ENCODE measurements around the gene TTC23L. TPM values are rescaled to one million over a fixed set of nuclear protein-coding genes. Genes with fewer than 3 reads are reported as not detected.
"Not testable (repeated sequence)": the region's sequence is repeated elsewhere in the genome, so short reads cannot be mapped to it uniquely, and the experiment has no call there.

The TTC23L gene
- total RNA-seq, 2 experiments from 2014 or later = not detected

- ATAC-seq (no peak), DNase-seq (no peak)
- ChIA-PET CTCF (interaction anchor here (1.0 kb wide), 1 partner anchor 98 kb away, joined by 3 read pairs; the partner anchor contains the start of genes BRIX1 and RAD1), POLR2A (no interaction called here)
- Mint-ChIP-seq H3K27ac (no peak overlapping the region), H3K9me3 (ENCODE audit: insufficient read depth) (no peaks in the 10 kb centered on the region), H3K27me3 (ENCODE audit: low read depth) (peaks cover 2% of the 10 kb centered on the region), H3K36me3 (ENCODE audit: low read depth) (no peaks in the 10 kb centered on the region), H3K4me1 (ENCODE audit: low read depth) (no peaks in the 10 kb centered on the region), H3K4me3 (no peak overlapping the region)
These were observed 21.2 kb upstream of the TTC23L start for GRCh38 chr5:34817558-34818351.

- H3K4me3 Mint-ChIP-seq = no peak overlapping the region
- ChIA-PET POLR2A (no interaction called here), CTCF (interaction anchor here (1.0 kb wide), 1 partner anchor 97 kb away, joined by 3 read pairs; the partner anchor contains the start of genes BRIX1 and RAD1)
- no peaks in the 10 kb centered on the region for H3K4me1 Mint-ChIP-seq (ENCODE audit: low read depth)
- no peak overlapping the region for H3K27ac Mint-ChIP-seq
- ATAC-seq = no peak
- no peaks in the 10 kb centered on the region for H3K9me3 Mint-ChIP-seq (ENCODE audit: insufficient read depth)
- no peaks in the 10 kb centered on the region for H3K36me3 Mint-ChIP-seq (ENCODE audit: low read depth)
- no peak for DNase-seq
- peaks cover 2% of the 10 kb centered on the region for H3K27me3 Mint-ChIP-seq (ENCODE audit: low read depth)
These were observed 20.2 kb upstream of the TTC23L start for GRCh38 chr5:34818717-34819116.

DNA sequence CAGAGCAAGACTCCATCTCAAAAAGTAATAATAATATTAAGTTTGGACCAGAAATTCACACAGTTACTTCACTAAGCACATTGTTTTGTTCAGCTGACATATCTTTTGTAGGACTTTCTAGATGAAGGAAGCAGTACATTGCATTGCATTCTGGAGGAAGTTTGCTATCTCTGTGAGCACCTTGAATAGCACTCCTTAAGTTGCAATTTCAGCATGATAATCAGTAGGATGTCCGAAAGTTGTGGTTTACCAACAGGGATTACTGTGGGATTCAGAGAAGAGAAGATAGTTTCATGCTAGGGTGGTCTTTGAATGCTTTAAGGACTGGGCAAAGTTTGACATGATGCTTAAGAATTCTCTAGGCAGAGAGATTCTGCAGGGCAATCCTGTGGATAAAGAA lies 18.4 kb upstream of the TTC23L start:
- H3K27ac Mint-ChIP-seq = no peak overlapping the region
- no peaks in the 10 kb centered on the region for H3K4me1 Mint-ChIP-seq (ENCODE audit: low read depth)
- H3K36me3 Mint-ChIP-seq (ENCODE audit: low read depth) = no peaks in the 10 kb centered on the region
- CTCF ChIA-PET = no interaction called here
- no peak overlapping the region for H3K4me3 Mint-ChIP-seq
- H3K27me3 Mint-ChIP-seq (ENCODE audit: low read depth) = no peaks in the 10 kb centered on the region
- DNase-seq (no peak), ATAC-seq (no peak)
- POLR2A ChIA-PET = no interaction called here
- no peaks in the 10 kb centered on the region for H3K9me3 Mint-ChIP-seq (ENCODE audit: insufficient read depth)

DNA sequence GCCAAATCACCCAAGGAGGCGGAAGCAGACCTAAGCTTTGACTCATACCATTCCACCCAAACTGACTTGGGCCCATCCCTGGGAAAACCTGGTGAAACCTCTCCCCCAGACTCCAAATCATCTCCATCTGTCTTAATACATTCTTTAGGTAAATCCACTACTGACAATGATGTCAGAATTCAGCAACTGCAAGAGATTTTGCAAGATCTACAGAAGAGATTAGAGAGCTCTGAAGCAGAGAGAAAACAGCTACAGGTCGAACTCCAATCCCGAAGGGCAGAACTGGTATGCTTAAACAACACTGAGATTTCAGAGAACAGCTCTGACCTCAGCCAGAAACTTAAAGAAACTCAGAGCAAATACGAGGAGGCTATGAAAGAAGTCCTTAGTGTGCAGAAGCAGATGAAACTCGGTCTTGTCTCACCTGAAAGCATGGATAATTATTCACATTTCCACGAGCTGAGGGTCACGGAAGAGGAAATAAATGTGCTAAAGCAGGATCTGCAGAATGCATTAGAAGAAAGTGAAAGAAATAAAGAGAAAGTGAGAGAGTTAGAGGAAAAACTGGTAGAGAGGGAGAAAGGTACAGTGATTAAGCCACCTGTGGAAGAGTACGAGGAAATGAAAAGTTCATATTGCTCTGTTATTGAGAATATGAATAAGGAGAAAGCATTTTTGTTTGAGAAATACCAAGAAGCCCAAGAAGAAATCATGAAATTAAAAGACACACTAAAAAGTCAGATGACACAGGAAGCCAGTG lies 15.8 kb upstream of the TTC23L start:
- Mint-ChIP-seq H3K4me1 (ENCODE audit: low read depth) (no peaks in the 10 kb centered on the region), H3K27me3 (ENCODE audit: low read depth) (no peaks in the 10 kb centered on the region), H3K36me3 (ENCODE audit: low read depth) (no peaks in the 10 kb centered on the region), H3K27ac (no peak overlapping the region), H3K9me3 (ENCODE audit: insufficient read depth) (no peaks in the 10 kb centered on the region), H3K4me3 (no peak overlapping the region)
- ChIA-PET POLR2A (no interaction called here), CTCF (interaction anchor here (1.3 kb wide), 1 partner anchor 181 kb away, joined by 3 read pairs; no protein-coding TSS in a partner anchor)
- no peak for ATAC-seq
- no peak for DNase-seq

DNA sequence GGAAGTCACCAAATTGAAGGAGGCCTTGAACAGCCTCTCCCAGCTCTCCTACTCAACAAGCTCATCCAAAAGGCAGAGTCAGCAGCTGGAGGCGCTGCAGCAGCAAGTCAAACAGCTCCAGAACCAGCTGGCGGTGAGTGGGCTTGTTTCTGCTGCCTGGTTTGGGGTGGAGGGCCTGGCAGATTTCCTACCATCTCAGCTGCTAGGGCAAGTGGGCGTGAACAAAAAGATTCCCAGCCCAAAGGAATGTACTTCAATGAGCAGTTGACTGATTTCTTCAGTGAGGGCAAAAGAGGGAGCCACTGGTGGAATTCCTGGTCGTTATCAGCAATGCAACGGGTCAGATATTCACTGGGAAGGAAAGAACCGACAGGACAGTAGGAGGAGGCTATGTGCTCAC lies 12.6 kb upstream of the TTC23L start:
- no peaks in the 10 kb centered on the region for H3K36me3 Mint-ChIP-seq (ENCODE audit: low read depth)
- H3K4me3 Mint-ChIP-seq = no peak overlapping the region
- no peaks in the 10 kb centered on the region for H3K27me3 Mint-ChIP-seq (ENCODE audit: low read depth)
- no peaks in the 10 kb centered on the region for H3K4me1 Mint-ChIP-seq (ENCODE audit: low read depth)
- POLR2A ChIA-PET = no interaction called here
- no peaks in the 10 kb centered on the region for H3K9me3 Mint-ChIP-seq (ENCODE audit: insufficient read depth)
- no peak for ATAC-seq
- DNase-seq = no peak
- H3K27ac Mint-ChIP-seq = no peak overlapping the region
- CTCF ChIA-PET = no interaction called here

- Mint-ChIP-seq H3K27ac (no peak overlapping the region), H3K27me3 (ENCODE audit: low read depth) (no peaks in the 10 kb centered on the region), H3K4me1 (ENCODE audit: low read depth) (no peaks in the 10 kb centered on the region), H3K36me3 (ENCODE audit: low read depth) (no peaks in the 10 kb centered on the region), H3K9me3 (ENCODE audit: insufficient read depth) (no peaks in the 10 kb centered on the region), H3K4me3 (no peak overlapping the region)
- no peak for DNase-seq
- ChIA-PET CTCF (no interaction called here), POLR2A (no interaction called here)
- ATAC-seq = no peak
These were observed 11.1 kb upstream of the TTC23L start for GRCh38 chr5:34827588-34828506.

- H3K36me3 Mint-ChIP-seq (ENCODE audit: low read depth); H3K9me3 Mint-ChIP-seq (ENCODE audit: insufficient read depth); DNase-seq; H3K4me1 Mint-ChIP-seq (ENCODE audit: low read depth); H3K27me3 Mint-ChIP-seq (ENCODE audit: low read depth); H3K4me3 Mint-ChIP-seq; H3K27ac Mint-ChIP-seq; CTCF ChIA-PET; POLR2A ChIA-PET; ATAC-seq: not testable (repeated sequence)
These were observed 8.1 kb upstream of the TTC23L start for GRCh38 chr5:34830827-34831226.

GRCh38 chr5:34831303-34831702 lies 7.7 kb upstream of the TTC23L start:
- Mint-ChIP-seq H3K9me3 (ENCODE audit: insufficient read depth) (no peaks in the 10 kb centered on the region), H3K27me3 (ENCODE audit: low read depth) (peaks cover 7% of the 10 kb centered on the region), H3K36me3 (ENCODE audit: low read depth) (no peaks in the 10 kb centered on the region), H3K4me3 (no peak overlapping the region), H3K4me1 (ENCODE audit: low read depth) (no peaks in the 10 kb centered on the region), H3K27ac (no peak overlapping the region)
- no peak for DNase-seq
- ATAC-seq = no peak
- CTCF ChIA-PET = no interaction called here
- POLR2A ChIA-PET = no interaction called here

DNA sequence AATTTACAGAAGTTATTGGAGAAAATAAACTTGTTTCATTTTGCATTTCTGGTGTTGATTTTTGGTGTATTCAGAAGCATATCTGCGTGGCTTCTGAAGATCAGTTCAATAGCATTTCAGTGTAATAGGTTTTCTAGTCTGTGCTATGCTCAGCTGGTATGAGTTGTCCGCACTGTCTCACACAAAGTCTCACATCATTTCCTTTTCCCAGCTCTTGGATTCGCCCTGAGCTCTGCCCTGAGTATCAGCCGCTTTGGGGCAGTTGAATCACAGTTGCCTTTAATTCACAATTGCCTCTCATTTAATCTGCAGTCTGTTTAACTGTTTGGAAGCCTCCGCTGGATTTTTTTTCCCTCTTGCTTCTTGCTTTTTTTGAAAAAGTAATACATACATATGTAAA lies 6.4 kb upstream of the TTC23L start:
- Mint-ChIP-seq H3K27me3 (ENCODE audit: low read depth) (peaks cover 7% of the 10 kb centered on the region), H3K36me3 (ENCODE audit: low read depth) (no peaks in the 10 kb centered on the region), H3K4me3 (no peak overlapping the region), H3K27ac (no peak overlapping the region), H3K4me1 (ENCODE audit: low read depth) (no peaks in the 10 kb centered on the region), H3K9me3 (ENCODE audit: insufficient read depth) (no peaks in the 10 kb centered on the region)
- DNase-seq = no peak
- ATAC-seq = no peak
- ChIA-PET POLR2A (no interaction called here), CTCF (no interaction called here)

DNA sequence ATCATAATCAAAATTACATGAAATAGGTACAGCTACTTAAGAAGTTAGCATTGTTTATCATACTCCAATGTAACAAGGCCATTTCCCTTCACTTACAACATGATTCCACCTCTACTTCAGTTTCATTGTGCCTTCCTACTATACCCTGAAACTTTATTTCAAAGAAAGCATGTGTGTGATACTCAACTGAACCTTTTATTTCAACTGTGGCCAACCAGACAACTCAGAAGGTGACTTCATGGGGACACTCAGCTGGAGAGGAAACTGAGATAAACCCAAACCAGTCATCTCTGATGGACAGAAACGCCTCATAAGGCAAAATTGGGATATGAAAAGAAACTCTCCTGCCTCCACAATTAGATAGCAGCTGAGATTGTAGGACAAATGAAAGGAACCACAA lies 5.9 kb upstream of the TTC23L start:
- Mint-ChIP-seq H3K4me3 (no peak overlapping the region), H3K27me3 (ENCODE audit: low read depth) (peaks cover 7% of the 10 kb centered on the region), H3K36me3 (ENCODE audit: low read depth) (no peaks in the 10 kb centered on the region), H3K9me3 (ENCODE audit: insufficient read depth) (no peaks in the 10 kb centered on the region), H3K27ac (no peak overlapping the region), H3K4me1 (ENCODE audit: low read depth) (peaks cover under 1% of the 10 kb centered on the region)
- CTCF ChIA-PET = no interaction called here
- ATAC-seq (no peak), DNase-seq (no peak)
- POLR2A ChIA-PET = no interaction called here

- no peaks in the 10 kb centered on the region for H3K9me3 Mint-ChIP-seq (ENCODE audit: insufficient read depth)
- peaks cover 9% of the 10 kb centered on the region for H3K4me1 Mint-ChIP-seq (ENCODE audit: low read depth)
- H3K4me3 Mint-ChIP-seq = no peak overlapping the region
- H3K27ac Mint-ChIP-seq = no peak overlapping the region
- DNase-seq (no peak), ATAC-seq (no peak)
- CTCF ChIA-PET = no interaction called here
- H3K36me3 Mint-ChIP-seq (ENCODE audit: low read depth) = no peaks in the 10 kb centered on the region
- peaks cover 7% of the 10 kb centered on the region for H3K27me3 Mint-ChIP-seq (ENCODE audit: low read depth)
- POLR2A ChIA-PET = no interaction called here
These were observed 4.8 kb upstream of the TTC23L start for GRCh38 chr5:34833976-34834793.
